ENCODE results near the gene RAB40C. TPM values are rescaled to one million over a fixed set of nuclear protein-coding genes. Genes with fewer than 3 reads are reported as not detected.
A peak's percentile ranks its signal among the peaks of the same experiment; 100 is the strongest.

RAB40C gene
- total RNA-seq, 1 experiment from 2014 or later = 22.5 TPM

DNA sequence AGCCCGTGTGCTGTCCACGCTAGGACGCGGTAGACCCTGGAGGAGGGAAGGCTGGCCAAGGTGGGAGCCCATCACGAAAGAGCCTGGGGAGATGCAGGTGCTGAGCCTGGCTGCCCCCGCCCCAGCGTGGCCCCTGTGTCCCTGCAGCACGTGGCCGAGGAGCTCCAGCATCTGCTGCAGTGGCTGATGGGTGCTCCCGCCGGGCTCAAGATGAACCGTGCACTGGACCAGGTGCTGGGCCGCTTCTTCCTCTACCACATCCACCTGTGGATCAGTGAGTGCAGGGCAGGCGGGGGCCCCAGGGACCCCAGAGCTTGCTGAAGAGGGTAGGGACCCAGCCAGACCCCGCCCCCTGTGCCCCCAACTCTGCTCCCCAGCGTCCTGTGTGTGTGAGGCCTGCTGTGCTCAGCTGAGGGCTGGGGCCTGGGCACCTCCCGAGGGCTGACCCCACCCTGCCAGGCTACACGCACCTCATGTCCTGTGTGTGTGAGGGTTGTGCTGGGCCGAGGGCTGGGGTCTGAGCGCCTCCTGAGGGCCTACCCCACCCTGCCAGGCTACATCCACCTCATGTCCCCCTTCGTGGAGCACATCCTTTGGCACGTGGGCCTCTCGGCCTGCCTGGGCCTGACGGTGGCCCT is 11.5 kb upstream of the RAB40C start:
- Mint-ChIP-seq H3K4me1 (peaks cover 4% of the 10 kb centered on the region), H3K27me3 (ENCODE audit: low read depth) (no peaks in the 10 kb centered on the region), H3K27ac (no peak overlapping the region), H3K4me3 (no peak overlapping the region), H3K9me3 (no peaks in the 10 kb centered on the region), H3K36me3 (no peaks in the 10 kb centered on the region)
- DNase-seq (ENCODE audit: low spot score) (no peak), ATAC-seq (no peak)
- ChIA-PET POLR2A (interaction anchor here (0.5 to 1.5 kb wide), 2 partner anchors 9 to 58 kb away, joined by 3 read pairs; partner anchors contain the start of gene METTL26), CTCF (interaction anchor here (0.6 to 2.0 kb wide), 22 partner anchors 8 to 186 kb away, joined by 3 to 11 read pairs (median 4); partner anchors contain the start of genes CAPN15, MCRIP2, NHLRC4 and RAB40C)
- TF ChIP-seq MYBL2 (CRISPR knock-in tag; IDR thresholded peaks at IDR 0.05) = no peak
- TF ChIP-seq FOXK1 (CRISPR knock-in tag; IDR thresholded peaks at IDR 0.05) = no peak
- TF ChIP-seq SMAD4 (CRISPR knock-in tag; IDR thresholded peaks at IDR 0.05) = no peak
- TF ChIP-seq, protein P1, sequence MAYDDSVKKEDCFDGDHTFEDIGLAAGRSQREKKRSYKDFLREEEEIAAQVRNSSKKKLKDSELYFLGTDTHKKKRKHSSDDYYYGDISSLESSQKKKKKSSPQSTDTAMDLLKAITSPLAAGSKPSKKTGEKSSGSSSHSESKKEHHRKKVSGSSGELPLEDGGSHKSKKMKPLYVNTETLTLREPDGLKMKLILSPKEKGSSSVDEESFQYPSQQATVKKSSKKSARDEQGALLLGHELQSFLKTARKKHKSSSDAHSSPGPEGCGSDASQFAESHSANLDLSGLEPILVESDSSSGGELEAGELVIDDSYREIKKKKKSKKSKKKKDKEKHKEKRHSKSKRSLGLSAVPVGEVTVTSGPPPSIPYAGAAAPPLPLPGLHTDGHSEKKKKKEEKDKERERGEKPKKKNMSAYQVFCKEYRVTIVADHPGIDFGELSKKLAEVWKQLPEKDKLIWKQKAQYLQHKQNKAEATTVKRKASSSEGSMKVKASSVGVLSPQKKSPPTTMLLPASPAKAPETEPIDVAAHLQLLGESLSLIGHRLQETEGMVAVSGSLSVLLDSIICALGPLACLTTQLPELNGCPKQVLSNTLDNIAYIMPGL (CRISPR knock-in tag; IDR thresholded peaks at IDR 0.05) = no peak
- no peak for TF ChIP-seq IRF2 (CRISPR knock-in tag; IDR thresholded peaks at IDR 0.05; ENCODE audit: borderline replicate concordance, low read depth)
- TF ChIP-seq, protein P2, sequence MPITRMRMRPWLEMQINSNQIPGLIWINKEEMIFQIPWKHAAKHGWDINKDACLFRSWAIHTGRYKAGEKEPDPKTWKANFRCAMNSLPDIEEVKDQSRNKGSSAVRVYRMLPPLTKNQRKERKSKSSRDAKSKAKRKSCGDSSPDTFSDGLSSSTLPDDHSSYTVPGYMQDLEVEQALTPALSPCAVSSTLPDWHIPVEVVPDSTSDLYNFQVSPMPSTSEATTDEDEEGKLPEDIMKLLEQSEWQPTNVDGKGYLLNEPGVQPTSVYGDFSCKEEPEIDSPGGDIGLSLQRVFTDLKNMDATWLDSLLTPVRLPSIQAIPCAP (CRISPR knock-in tag; IDR thresholded peaks at IDR 0.05) = no peak
- no peak for TF ChIP-seq ZNF671 (CRISPR knock-in tag; IDR thresholded peaks at IDR 0.05)
- no peak for TF ChIP-seq NFE2L1 (CRISPR knock-in tag; IDR thresholded peaks at IDR 0.05)
- TF ChIP-seq KAT7 (CRISPR knock-in tag; IDR thresholded peaks at IDR 0.05; ENCODE audit: borderline replicate concordance) = no peak
- TF ChIP-seq, protein P3, sequence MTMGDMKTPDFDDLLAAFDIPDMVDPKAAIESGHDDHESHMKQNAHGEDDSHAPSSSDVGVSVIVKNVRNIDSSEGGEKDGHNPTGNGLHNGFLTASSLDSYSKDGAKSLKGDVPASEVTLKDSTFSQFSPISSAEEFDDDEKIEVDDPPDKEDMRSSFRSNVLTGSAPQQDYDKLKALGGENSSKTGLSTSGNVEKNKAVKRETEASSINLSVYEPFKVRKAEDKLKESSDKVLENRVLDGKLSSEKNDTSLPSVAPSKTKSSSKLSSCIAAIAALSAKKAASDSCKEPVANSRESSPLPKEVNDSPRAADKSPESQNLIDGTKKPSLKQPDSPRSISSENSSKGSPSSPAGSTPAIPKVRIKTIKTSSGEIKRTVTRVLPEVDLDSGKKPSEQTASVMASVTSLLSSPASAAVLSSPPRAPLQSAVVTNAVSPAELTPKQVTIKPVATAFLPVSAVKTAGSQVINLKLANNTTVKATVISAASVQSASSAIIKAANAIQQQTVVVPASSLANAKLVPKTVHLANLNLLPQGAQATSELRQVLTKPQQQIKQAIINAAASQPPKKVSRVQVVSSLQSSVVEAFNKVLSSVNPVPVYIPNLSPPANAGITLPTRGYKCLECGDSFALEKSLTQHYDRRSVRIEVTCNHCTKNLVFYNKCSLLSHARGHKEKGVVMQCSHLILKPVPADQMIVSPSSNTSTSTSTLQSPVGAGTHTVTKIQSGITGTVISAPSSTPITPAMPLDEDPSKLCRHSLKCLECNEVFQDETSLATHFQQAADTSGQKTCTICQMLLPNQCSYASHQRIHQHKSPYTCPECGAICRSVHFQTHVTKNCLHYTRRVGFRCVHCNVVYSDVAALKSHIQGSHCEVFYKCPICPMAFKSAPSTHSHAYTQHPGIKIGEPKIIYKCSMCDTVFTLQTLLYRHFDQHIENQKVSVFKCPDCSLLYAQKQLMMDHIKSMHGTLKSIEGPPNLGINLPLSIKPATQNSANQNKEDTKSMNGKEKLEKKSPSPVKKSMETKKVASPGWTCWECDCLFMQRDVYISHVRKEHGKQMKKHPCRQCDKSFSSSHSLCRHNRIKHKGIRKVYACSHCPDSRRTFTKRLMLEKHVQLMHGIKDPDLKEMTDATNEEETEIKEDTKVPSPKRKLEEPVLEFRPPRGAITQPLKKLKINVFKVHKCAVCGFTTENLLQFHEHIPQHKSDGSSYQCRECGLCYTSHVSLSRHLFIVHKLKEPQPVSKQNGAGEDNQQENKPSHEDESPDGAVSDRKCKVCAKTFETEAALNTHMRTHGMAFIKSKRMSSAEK (CRISPR knock-in tag; IDR thresholded peaks at IDR 0.05; ENCODE audit: borderline replicate concordance) = no peak
- TF ChIP-seq, protein P4, sequence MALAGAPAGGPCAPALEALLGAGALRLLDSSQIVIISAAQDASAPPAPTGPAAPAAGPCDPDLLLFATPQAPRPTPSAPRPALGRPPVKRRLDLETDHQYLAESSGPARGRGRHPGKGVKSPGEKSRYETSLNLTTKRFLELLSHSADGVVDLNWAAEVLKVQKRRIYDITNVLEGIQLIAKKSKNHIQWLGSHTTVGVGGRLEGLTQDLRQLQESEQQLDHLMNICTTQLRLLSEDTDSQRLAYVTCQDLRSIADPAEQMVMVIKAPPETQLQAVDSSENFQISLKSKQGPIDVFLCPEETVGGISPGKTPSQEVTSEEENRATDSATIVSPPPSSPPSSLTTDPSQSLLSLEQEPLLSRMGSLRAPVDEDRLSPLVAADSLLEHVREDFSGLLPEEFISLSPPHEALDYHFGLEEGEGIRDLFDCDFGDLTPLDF (CRISPR knock-in tag; IDR thresholded peaks at IDR 0.05) = no peak

DNA sequence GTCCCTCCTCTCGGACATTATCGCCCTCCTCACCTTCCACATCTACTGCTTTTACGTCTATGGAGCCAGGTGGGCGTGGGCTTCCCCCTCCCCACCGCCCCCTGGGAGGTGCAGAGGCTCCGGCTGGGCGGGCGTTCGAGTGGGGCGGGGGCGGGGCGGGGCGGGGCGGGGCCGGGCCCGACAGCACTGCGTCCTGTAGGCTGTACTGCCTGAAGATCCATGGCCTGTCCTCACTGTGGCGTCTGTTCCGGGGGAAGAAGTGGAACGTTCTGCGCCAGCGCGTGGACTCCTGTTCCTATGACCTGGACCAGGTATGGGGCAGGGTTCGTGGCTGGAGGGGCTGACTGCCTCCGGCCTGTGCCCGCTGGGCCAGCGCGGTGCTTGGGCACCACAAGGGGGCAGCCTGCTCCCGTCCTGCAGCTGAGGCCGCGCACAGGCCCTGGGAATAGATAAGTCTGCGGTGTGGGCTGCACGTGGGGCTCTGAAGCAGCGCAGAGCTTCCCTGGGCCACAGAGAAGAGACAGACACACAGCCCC is 10.9 kb upstream of the RAB40C start:
- ATAC-seq = peak; percentile 73
- DNase-seq (ENCODE audit: low spot score) = peak; percentile 88
- no peaks in the 10 kb centered on the region for H3K27me3 Mint-ChIP-seq (ENCODE audit: low read depth)
- H3K36me3 Mint-ChIP-seq = no peaks in the 10 kb centered on the region
- no peak overlapping the region for H3K4me3 Mint-ChIP-seq
- CTCF ChIA-PET = interaction anchor here (0.6 to 2.0 kb wide), 28 partner anchors 8 to 210 kb away, joined by 3 to 11 read pairs (median 4); partner anchors contain the start of genes CAPN15, MCRIP2, NHLRC4 and RAB40C
- H3K27ac Mint-ChIP-seq = no peak overlapping the region
- no peaks in the 10 kb centered on the region for H3K9me3 Mint-ChIP-seq
- peaks cover 4% of the 10 kb centered on the region for H3K4me1 Mint-ChIP-seq
- POLR2A ChIA-PET = interaction anchor here (0.5 to 1.5 kb wide), 3 partner anchors 9 to 198 kb away, joined by 3 read pairs; partner anchors contain the start of gene METTL26
- TF ChIP-seq, protein P5, sequence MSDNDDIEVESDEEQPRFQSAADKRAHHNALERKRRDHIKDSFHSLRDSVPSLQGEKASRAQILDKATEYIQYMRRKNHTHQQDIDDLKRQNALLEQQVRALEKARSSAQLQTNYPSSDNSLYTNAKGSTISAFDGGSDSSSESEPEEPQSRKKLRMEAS (CRISPR knock-in tag; IDR thresholded peaks at IDR 0.05) = peak; percentile 16; the same call in 1 of the 2 replicates
- peak; percentile 40; the same call in 1 of the 2 replicates for TF ChIP-seq GABPB1 (CRISPR knock-in tag; IDR thresholded peaks at IDR 0.05)
- 0 out of 2 replicates have a peak, but pooled peaks have one; percentile 56 for TF ChIP-seq ZNF121 (CRISPR knock-in tag; IDR thresholded peaks at IDR 0.05)
- no peak for TF ChIP-seq MXD4 (CRISPR knock-in tag; IDR thresholded peaks at IDR 0.05; ENCODE audit: borderline replicate concordance)
- no peak for TF ChIP-seq TEAD1 (CRISPR knock-in tag; IDR thresholded peaks at IDR 0.05)
- no peak for TF ChIP-seq FOXP1 (CRISPR knock-in tag; IDR thresholded peaks at IDR 0.05; ENCODE audit: borderline replicate concordance)
- TF ChIP-seq SP1 (CRISPR knock-in tag; conservative IDR thresholded peaks at IDR 0.05) = 0 out of 2 replicates have a peak, but pooled peaks have one; percentile 37
- peak; percentile 79 for TF ChIP-seq ZNF416 (CRISPR knock-in tag; IDR thresholded peaks at IDR 0.05)
- TF ChIP-seq, protein P3 (CRISPR knock-in tag; IDR thresholded peaks at IDR 0.05; ENCODE audit: borderline replicate concordance) = no peak

Data from WTC11 (cell line).